ENCODE measurements around the gene IQGAP2.
"Not testable (repeated sequence)": the region's sequence is repeated elsewhere in the genome, so short reads cannot be mapped to it uniquely, and the experiment has no call there.

The IQGAP2 gene

DNA sequence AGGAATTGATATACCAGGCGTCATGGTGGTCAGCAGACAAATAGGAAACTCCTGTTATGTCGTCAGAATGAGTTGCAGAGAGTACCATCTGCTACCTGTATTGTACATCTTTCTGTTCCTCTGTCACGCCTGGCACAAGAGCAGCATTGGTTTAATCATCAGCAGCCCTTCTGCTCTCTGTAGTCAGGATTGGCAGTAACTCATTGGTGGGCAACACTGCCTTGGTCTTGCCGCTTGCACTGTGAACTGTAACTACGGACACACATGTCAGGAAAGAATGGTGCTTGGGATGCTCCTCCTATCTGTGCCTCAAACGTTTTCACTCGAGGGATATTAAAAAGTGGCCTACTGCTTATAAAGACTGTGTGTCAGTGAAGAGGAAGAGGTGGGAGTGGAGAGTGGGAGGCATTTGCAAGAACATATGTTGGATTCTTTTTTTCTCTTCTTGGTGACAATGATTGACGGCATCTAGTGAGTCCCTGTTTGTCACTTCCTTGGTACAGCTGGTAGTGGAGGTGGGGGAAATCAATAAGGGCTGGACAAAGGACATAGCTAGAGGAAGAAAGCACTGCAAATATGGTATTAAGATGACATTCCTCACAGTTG lies 143.5 kb downstream of the IQGAP2 start:
- H3K4me3 ChIP-seq (ENCODE audit: low read length), result no peak overlapping the region
- H3K9me3 ChIP-seq (ENCODE audit: low read length), result no peaks in the 10 kb centered on the region
- no peaks in the 10 kb centered on the region for H3K36me3 ChIP-seq (ENCODE audit: insufficient read depth, low read length)
- H3K27me3 ChIP-seq (ENCODE audit: insufficient read depth, low read length), result no peaks in the 10 kb centered on the region
- no peak overlapping the region for H2AFZ ChIP-seq (ENCODE audit: low read depth, low read length)
- H3K4me1 ChIP-seq (ENCODE audit: insufficient read depth, low read length), result peaks cover 4% of the 10 kb centered on the region

DNA sequence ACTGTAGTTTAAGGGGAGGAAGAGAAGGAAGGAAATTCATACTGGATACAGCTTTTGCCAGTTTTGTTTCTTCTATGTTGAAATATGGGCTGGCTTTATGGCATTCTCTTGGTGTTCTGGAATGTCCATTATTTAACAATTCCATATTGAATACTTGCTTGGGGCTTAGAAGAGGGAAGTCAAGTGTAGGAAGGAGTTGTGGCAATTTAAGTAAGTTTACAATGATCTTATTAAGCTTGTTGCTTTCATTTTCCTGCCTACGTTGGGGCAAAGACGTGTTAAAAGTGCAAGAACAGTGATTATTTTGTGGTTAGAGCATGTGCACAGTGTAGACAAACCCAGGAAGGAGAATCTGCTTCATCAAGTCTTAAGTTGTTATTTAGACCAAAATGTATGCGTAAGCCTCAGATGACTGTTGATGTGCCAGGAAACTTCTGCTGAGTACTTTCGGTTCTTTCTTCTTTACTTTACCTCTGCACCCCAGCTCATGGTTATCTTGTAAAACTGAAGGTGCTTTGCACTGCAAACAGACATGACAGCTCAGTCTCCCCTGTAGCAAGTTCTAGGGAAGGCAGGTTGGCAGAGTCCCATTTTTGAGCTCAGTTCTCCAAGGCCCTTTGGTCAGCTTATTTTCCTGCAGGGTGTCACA lies 144.3 kb downstream of the IQGAP2 start:
- Histone ChIP-seq H2AFZ (ENCODE audit: low read depth, low read length) (no peak overlapping the region), H3K4me3 (ENCODE audit: low read length) (no peak overlapping the region), H3K27me3 (ENCODE audit: insufficient read depth, low read length) (no peaks in the 10 kb centered on the region), H3K4me1 (ENCODE audit: insufficient read depth, low read length) (peaks cover 4% of the 10 kb centered on the region), H3K9me3 (ENCODE audit: low read length) (no peaks in the 10 kb centered on the region), H3K36me3 (ENCODE audit: insufficient read depth, low read length) (no peaks in the 10 kb centered on the region)

- no peaks in the 10 kb centered on the region for H3K27me3 ChIP-seq (ENCODE audit: insufficient read depth, low read length)
- peaks cover 4% of the 10 kb centered on the region for H3K4me1 ChIP-seq (ENCODE audit: insufficient read depth, low read length)
- no peak overlapping the region for H3K4me3 ChIP-seq (ENCODE audit: low read length)
- no peaks in the 10 kb centered on the region for H3K36me3 ChIP-seq (ENCODE audit: insufficient read depth, low read length)
- H2AFZ ChIP-seq (ENCODE audit: low read depth, low read length), result no peak overlapping the region
- no peaks in the 10 kb centered on the region for H3K9me3 ChIP-seq (ENCODE audit: low read length)
Observed at GRCh38 chr5:76547891-76548524, 144.9 kb downstream of the IQGAP2 start.

DNA sequence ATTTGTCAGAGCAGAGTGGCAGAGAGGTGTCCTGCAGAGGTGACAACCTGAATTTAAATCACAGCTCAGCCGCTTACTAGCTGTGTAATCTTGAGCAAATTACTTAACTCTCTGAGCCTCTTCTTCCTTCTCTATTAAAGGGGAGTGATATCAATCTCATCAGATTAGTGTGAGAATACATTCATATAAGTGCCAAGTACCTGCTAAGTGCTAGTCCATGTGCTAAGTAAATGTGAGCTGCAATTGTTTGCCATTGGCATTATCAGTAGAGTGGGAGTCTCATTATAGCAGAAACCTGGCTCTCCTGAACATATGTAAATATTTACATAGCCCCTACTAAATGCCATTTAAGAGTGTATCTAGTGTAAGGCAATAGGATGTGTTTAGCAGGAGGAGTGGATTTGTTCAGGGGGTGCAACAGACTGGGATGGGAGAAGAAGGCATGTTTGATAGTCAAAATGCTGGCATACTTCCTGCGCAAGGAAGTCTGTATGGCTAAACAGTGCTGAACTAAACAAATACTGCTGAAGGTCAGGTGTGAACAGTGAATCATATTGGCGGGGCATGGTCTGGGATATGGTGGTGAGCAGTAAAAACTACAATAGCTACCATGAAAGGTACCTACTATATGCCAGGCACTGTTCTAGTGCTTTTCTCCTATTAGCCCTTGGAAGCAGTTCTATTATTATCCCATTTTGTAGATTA lies 145.6 kb downstream of the IQGAP2 start:
- H3K4me3 ChIP-seq (ENCODE audit: low read length), result no peak overlapping the region
- H3K4me1 ChIP-seq (ENCODE audit: insufficient read depth, low read length), result peaks cover 4% of the 10 kb centered on the region
- H2AFZ ChIP-seq (ENCODE audit: low read depth, low read length), result no peak overlapping the region
- no peaks in the 10 kb centered on the region for H3K27me3 ChIP-seq (ENCODE audit: insufficient read depth, low read length)
- no peaks in the 10 kb centered on the region for H3K9me3 ChIP-seq (ENCODE audit: low read length)
- no peaks in the 10 kb centered on the region for H3K36me3 ChIP-seq (ENCODE audit: insufficient read depth, low read length)

DNA sequence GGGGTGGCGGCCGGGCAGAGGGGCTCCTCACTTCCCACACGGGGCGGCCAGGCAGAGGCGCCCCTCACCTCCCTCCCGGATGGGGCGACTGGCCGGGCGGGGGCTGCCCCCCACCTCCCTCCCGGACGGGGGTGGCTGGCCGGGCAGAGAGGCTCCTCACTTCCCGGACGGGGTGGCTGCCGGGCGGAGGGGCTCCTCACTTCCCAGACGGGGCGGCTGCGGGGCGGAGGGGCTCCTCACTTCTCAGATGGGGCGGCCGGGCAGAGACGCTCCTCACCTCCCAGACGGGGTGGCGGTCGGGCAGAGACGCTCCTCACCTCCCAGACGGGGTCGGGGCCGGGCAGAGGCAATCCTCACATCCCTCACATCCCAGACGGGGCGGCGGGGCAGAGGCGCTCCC lies 147.8 kb downstream of the IQGAP2 start:
- not testable (repeated sequence) for H3K9me3 ChIP-seq (ENCODE audit: low read length); H3K27me3 ChIP-seq (ENCODE audit: insufficient read depth, low read length); H3K4me1 ChIP-seq (ENCODE audit: insufficient read depth, low read length); H2AFZ ChIP-seq (ENCODE audit: low read depth, low read length); H3K36me3 ChIP-seq (ENCODE audit: insufficient read depth, low read length); H3K4me3 ChIP-seq (ENCODE audit: low read length)

DNA sequence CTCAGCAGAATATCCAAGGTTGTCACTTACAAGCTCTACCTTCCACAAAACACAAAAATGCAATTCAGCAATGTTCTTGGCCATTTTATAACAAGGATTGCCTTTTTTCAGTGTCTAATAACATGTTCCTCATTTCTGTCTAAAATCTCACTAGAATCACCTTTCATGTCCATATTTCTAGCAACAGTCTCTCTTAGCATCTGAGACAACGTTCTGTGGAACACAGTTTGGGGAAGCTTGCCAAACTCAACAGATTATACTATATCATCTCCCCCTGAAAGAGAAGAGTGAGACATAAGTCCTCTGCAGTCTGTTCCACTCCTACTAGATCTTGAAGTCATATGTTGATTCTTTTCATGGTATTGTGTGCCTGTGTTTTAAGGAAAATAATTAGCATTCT lies 149.5 kb downstream of the IQGAP2 start:
- H3K4me1 ChIP-seq (ENCODE audit: insufficient read depth, low read length), result no peaks in the 10 kb centered on the region
- no peak overlapping the region for H2AFZ ChIP-seq (ENCODE audit: low read depth, low read length)
- H3K36me3 ChIP-seq (ENCODE audit: insufficient read depth, low read length), result no peaks in the 10 kb centered on the region
- H3K27me3 ChIP-seq (ENCODE audit: insufficient read depth, low read length), result no peaks in the 10 kb centered on the region
- no peaks in the 10 kb centered on the region for H3K9me3 ChIP-seq (ENCODE audit: low read length)
- H3K4me3 ChIP-seq (ENCODE audit: low read length), result no peak overlapping the region

DNA sequence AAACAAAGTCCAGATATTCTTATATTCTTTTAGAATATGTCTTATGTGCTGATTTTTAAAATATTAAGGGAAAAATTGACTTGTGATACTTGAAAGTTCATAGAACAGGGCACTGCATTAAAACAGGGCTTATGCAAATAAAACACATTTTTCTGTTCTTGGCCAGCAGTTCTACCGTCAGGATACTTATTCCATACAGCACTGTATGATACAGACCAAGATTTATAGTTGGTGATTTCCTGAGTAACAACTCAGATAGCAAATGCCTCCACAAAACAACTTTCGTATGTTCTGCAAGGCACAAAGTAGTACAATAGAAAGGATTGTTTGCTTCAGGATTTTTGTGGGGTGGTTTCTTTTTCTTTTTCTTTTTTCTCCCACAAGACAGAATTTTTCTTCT lies 150.2 kb downstream of the IQGAP2 start:
- Histone ChIP-seq H3K4me3 (ENCODE audit: low read length) (no peak overlapping the region), H3K9me3 (ENCODE audit: low read length) (no peaks in the 10 kb centered on the region), H3K27me3 (ENCODE audit: insufficient read depth, low read length) (no peaks in the 10 kb centered on the region), H3K36me3 (ENCODE audit: insufficient read depth, low read length) (no peaks in the 10 kb centered on the region), H2AFZ (ENCODE audit: low read depth, low read length) (no peak overlapping the region), H3K4me1 (ENCODE audit: insufficient read depth, low read length) (no peaks in the 10 kb centered on the region)

- H3K4me3 ChIP-seq (ENCODE audit: low read length), result no peak overlapping the region
- H3K9me3 ChIP-seq (ENCODE audit: low read length), result peaks cover 3% of the 10 kb centered on the region
- H3K4me1 ChIP-seq (ENCODE audit: insufficient read depth, low read length), result no peaks in the 10 kb centered on the region
- H3K36me3 ChIP-seq (ENCODE audit: insufficient read depth, low read length), result no peaks in the 10 kb centered on the region
- H3K27me3 ChIP-seq (ENCODE audit: insufficient read depth, low read length), result no peaks in the 10 kb centered on the region
- no peak overlapping the region for H2AFZ ChIP-seq (ENCODE audit: low read depth, low read length)
Observed at GRCh38 chr5:76555114-76555513, 152.0 kb downstream of the IQGAP2 start.

DNA sequence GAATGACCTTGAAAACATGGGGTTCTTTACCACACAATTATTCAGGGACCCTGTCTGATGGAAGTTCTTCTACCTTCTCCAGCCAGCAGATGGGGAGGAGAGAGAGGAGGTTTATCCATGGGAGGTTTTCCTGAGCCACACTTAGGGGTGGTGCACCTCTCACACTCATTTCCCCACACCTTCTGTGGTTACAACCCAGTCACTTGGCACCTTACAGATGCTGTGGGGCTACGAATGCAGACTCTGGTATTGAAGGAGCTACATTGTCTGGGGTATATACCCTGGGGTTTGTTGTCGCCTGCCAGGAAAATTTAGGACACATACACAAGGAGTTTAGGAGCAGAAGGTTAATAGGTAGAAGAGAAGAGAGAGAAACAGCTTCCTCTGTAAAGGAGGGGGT lies 152.6 kb downstream of the IQGAP2 start:
- no peak overlapping the region for H2AFZ ChIP-seq (ENCODE audit: low read depth, low read length)
- no peak overlapping the region for H3K4me3 ChIP-seq (ENCODE audit: low read length)

GRCh38 chr5:76556511-76557221 lies 153.6 kb downstream of the IQGAP2 start:
- Histone ChIP-seq H3K4me1 (ENCODE audit: insufficient read depth, low read length) (no peaks in the 10 kb centered on the region), H3K27me3 (ENCODE audit: insufficient read depth, low read length) (no peaks in the 10 kb centered on the region), H3K36me3 (ENCODE audit: insufficient read depth, low read length) (no peaks in the 10 kb centered on the region), H3K4me3 (ENCODE audit: low read length) (no peak overlapping the region), H3K9me3 (ENCODE audit: low read length) (peaks cover 3% of the 10 kb centered on the region), H2AFZ (ENCODE audit: low read depth, low read length) (no peak overlapping the region)

More for the DNA sequence above, 152.6 kb downstream of the IQGAP2 start:
- Histone ChIP-seq H3K9me3 (ENCODE audit: low read length) (peaks cover 3% of the 10 kb centered on the region), H3K4me1 (ENCODE audit: insufficient read depth, low read length) (no peaks in the 10 kb centered on the region), H3K27me3 (ENCODE audit: insufficient read depth, low read length) (no peaks in the 10 kb centered on the region), H3K36me3 (ENCODE audit: insufficient read depth, low read length) (no peaks in the 10 kb centered on the region)

GRCh38 chr5:76560952-76561891 lies 158.1 kb downstream of the IQGAP2 start:
- Histone ChIP-seq H3K4me1 (ENCODE audit: insufficient read depth, low read length) (no peaks in the 10 kb centered on the region), H3K36me3 (ENCODE audit: insufficient read depth, low read length) (no peaks in the 10 kb centered on the region), H3K4me3 (ENCODE audit: low read length) (no peak overlapping the region), H2AFZ (ENCODE audit: low read depth, low read length) (no peak overlapping the region), H3K9me3 (ENCODE audit: low read length) (peaks cover 3% of the 10 kb centered on the region), H3K27me3 (ENCODE audit: insufficient read depth, low read length) (no peaks in the 10 kb centered on the region)

- H3K36me3 ChIP-seq (ENCODE audit: insufficient read depth, low read length), result no peaks in the 10 kb centered on the region
- H3K9me3 ChIP-seq (ENCODE audit: low read length), result peaks cover 3% of the 10 kb centered on the region
- no peak overlapping the region for H3K4me3 ChIP-seq (ENCODE audit: low read length)
- H2AFZ ChIP-seq (ENCODE audit: low read depth, low read length), result no peak overlapping the region
- no peaks in the 10 kb centered on the region for H3K27me3 ChIP-seq (ENCODE audit: insufficient read depth, low read length)
- no peaks in the 10 kb centered on the region for H3K4me1 ChIP-seq (ENCODE audit: insufficient read depth, low read length)
Observed at GRCh38 chr5:76561959-76562358, 158.9 kb downstream of the IQGAP2 start.

Data from neuron (in vitro differentiated cells).